ENCODE measurements around the gene PAPPA.

DNA sequence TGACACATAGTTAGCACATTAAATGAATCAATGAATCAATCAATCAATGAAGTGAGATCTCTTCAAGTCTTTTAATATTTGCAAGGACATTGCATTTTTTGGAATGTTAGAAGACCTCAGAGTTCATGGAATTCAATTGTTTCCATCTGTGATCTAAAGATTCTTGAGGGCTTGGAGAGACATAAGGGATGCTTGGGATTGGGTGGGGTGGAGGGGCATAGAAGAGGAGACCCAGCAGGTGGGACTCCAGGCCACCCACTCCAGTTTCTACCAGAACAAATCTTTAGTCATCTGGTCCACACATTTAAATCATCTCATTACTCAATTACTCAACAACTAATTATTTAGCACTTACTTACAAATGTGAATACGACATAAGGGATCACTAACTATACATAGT, 282.5 kb downstream of the PAPPA start:
- TF ChIP-seq, protein P1, sequence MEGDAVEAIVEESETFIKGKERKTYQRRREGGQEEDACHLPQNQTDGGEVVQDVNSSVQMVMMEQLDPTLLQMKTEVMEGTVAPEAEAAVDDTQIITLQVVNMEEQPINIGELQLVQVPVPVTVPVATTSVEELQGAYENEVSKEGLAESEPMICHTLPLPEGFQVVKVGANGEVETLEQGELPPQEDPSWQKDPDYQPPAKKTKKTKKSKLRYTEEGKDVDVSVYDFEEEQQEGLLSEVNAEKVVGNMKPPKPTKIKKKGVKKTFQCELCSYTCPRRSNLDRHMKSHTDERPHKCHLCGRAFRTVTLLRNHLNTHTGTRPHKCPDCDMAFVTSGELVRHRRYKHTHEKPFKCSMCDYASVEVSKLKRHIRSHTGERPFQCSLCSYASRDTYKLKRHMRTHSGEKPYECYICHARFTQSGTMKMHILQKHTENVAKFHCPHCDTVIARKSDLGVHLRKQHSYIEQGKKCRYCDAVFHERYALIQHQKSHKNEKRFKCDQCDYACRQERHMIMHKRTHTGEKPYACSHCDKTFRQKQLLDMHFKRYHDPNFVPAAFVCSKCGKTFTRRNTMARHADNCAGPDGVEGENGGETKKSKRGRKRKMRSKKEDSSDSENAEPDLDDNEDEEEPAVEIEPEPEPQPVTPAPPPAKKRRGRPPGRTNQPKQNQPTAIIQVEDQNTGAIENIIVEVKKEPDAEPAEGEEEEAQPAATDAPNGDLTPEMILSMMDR (conservative IDR thresholded peaks at IDR 0.05) = no peak
- no peak for TF ChIP-seq ZFX (IDR thresholded peaks at IDR 0.05)
